Body of pancreas (tissue), 4 donors: Measurements from ENCODE around the gene PEF1.

Experiments
- CTCF ChIP-seq, 7 experiments: fragments of 450-650 bp in 4 of 7; fragments of 200-600 bp in 3 of 7; sonication (generic) in 3 of 7; IDR thresholded peaks; one replicate each; pipeline ENCODE4 v1.5.1; 2016 to 2019; ENCODE audit warnings: antibody characterized with exemption in 7 of 7
- POLR2A ChIP-seq, 3 donors: fragments of 450-650 bp; IDR thresholded peaks; one replicate each; pipeline ENCODE4 v1.6.1; 2016; ENCODE audit warnings: antibody characterized with exemption in 3 of 3, mild to moderate bottlenecking in 2 of 3

GRCh38 chr1:31670593-31670964 lies 25.9 kb upstream of the PEF1 start:
- TF ChIP-seq CTCF (IDR thresholded peaks at IDR 0.05) = no peak
- TF ChIP-seq POLR2A (IDR thresholded peaks at IDR 0.05) = no peak
